NCI-H2107 treated with DMSO at 0.1 percent for 48 hours (cell line): ENCODE measurements around the gene NME9.

Experiments used
- DNase-seq: peaks from one replicate; lab custom pipeline; 2025; ENCODE audit not compliant: unreplicated experiment; lab: John Stamatoyannopoulos, UW

NME9 gene

DNA sequence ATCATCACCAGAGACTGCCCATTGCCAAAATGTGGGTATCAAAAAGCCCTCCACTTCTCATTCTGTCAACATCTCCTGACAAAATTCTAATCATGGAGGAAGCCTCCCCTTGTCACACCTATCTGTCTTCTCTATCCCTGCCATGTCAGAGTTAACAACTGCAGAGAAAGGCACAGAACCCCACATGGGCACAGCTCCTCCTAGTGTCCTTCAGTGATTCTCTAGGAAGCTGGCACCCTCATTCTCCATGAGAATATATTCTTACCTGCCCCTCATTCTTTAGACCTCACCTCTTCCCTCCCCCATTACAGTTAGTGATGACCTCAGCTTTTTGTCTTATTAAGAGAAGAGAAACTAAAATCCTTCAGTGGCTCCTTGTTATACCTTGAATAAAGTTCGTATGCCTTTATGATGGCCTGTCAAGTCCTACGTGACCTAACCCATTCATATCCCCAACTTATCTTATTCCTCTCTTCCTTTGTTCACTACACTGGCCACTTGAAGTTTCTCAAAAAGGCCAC, 44.6 kb downstream of the NME9 start:
- no peak for DNase-seq

GRCh38 chr3:138284079-138284478, 45.6 kb downstream of the NME9 start:
- DNase-seq, result no peak

GRCh38 chr3:138282836-138283235, 46.8 kb downstream of the NME9 start:
- DNase-seq, result no peak

GRCh38 chr3:138281561-138281960, 48.1 kb downstream of the NME9 start:
- no peak for DNase-seq

GRCh38 chr3:138271189-138271794, 58.4 kb downstream of the NME9 start:
- no peak for DNase-seq

GRCh38 chr3:138270245-138270644, 59.4 kb downstream of the NME9 start:
- DNase-seq, result no peak

DNA sequence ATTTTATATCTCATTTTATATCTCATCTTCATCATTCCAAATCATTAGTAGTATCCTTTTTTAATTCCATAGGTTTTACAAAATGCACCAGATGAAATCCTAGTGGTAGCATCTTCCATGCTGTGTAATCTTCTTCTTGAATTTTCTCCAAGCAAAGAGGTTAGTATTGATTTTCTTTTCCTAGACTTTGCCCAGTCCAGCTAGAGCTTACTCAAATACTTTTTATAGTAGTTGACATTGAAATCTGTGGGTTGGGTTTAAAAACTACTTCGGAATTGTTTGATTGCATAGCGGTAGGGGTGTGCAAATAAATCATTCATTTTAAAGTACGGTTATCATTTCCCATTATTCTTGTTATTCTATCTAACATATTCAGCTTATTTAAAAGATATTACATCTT, 62.6 kb downstream of the NME9 start:
- no peak for DNase-seq

- DNase-seq, result no peak
Measured at GRCh38 chr3:138265745-138266144, 63.9 kb downstream of the NME9 start.

DNA sequence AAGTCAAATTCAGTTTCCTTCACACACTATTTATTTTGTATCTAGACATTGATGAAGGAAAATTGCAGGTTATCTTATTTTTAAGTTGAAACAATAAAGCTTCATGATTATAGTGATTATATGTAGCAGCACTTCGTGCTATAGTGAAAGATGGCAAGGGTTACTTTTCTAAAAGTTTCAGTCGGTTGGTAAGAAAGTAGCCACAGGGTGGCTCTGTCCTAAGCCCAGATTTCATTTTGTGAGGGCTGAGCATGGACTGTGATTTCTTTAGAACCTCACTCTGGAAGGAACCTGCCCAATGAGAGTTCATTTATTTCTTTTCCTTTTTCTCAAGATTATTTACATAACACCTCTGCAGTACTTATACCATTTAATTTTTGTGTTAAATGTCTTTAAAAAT, 66.5 kb downstream of the NME9 start:
- no peak for DNase-seq

GRCh38 chr3:138260611-138261010, 69.0 kb downstream of the NME9 start:
- no peak for DNase-seq

DNA sequence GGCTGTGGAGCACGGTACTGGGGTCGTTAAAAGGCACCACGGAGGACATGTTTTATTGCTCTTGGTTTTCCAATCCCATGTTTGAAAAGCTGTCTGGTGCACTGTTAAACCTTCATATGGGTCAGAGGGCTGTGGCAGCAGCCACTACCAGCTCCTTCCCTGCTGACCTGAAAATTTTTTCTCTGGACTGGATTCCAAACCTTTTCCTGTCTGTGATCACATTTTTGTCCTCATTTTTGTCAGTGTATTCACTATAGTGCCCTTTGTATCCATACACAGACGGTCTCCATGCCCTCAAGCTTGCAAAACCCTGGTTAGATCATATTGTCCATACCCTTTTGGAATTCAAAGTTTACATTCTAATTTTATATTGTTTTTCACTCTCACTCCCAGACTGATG, 70.5 kb downstream of the NME9 start:
- DNase-seq, result no peak

GRCh38 chr3:138257986-138258385, 71.7 kb downstream of the NME9 start:
- no peak for DNase-seq

DNA sequence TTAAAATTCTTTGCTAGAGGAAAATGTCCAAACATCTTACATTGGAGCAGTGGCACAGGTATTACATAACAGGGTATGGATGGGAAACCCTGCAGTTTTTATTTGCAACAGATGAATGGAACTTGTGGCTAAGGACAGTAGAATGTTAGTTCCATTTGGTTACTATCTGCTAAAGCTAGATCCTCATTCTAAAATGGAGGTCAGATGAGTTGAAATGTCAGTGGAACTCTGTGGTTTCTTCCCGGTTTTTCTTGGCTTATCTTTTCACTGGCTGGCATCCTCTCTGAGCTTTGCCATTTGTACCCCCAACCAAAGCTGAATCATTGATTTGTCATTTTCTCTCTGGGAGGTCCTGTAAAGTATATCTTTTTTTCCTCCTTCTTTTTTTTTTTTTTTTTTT, 73.6 kb downstream of the NME9 start:
- DNase-seq, result no peak

DNA sequence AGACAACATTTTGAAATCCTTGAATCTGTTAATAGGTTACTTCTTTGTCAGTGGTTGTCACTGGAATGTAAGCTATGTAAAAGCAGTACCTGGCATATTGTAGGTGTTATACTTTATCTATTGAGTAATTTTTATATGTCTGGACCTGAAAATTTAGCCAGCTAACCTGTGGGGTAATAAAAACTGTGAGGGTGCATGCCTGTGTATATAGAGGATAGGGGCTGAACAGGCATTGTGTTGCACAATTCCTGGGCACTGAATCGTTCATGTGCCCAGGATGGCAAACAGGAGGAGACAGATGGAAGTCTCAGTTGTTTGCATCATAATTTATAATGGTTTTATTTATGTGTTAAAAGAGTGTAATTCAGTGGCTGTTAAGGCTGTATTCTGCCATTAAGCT, 75.4 kb downstream of the NME9 start:
- no peak for DNase-seq

DNA sequence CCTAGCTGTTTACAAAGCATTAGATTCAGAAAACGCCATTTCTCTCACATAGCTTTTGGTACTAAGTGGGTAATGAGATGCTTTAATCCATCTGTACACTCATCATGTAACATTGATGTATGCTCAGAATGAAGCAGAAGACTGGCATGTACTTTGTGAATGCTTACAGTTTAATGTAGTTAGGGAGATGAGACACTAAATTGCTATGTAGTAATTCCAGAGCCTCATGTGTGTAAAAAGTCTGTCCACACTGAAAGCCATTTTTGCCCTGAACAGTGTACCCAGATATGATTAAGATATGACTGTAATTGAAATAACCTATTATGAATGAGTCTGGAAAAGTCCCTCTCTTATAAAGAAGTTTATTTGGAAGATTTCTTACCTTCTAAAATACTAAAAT, 76.0 kb downstream of the NME9 start:
- no peak for DNase-seq
